ENCODE data around the gene PKHD1. TPM values are rescaled to one million over a fixed set of nuclear protein-coding genes. Genes with fewer than 3 reads are reported as not detected.

PKHD1 gene
- total RNA-seq, 1 donor from 2014 or later, result not detected

DNA sequence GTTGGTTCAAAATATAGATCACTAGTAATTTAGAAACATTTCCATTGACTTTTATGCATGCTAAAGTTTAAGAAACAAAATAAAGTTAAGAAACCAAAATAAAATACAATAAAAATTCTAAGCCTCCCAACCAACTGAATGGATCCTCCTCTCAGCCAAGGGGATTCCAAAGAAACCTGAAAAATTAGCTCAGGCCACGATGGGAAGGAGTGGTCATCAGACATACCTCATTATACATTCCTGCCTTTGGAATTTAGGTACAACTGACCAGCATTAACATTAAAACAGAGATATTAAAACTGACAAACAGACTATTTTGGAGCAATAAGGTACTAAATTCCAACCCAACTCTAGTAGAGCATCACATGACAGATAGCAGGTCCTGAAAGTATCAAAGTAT, 275.2 kb downstream of the PKHD1 start:
- intact Hi-C loops (cut with micrococcal nuclease), result no loop called here

DNA sequence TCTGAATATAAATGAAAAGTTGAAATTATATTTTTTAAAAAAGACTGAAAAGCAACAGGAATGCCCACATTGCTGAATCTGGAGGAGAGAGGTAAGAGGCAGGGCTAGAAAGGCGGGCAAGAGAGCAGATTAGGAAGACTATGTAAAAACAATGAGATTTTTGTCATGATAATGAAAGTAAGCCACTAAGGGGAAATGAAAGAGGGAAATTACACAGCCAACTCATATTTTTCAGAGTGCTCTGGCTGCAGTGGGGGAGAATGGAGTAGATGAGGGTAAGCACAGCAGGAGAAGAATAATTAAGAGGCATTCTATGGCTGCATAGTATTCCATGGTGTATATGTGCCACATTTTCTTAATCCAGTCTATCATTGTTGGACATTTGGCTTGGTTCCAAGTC, 281.9 kb downstream of the PKHD1 start:
- intact Hi-C loops (cut with micrococcal nuclease), result no loop called here

DNA sequence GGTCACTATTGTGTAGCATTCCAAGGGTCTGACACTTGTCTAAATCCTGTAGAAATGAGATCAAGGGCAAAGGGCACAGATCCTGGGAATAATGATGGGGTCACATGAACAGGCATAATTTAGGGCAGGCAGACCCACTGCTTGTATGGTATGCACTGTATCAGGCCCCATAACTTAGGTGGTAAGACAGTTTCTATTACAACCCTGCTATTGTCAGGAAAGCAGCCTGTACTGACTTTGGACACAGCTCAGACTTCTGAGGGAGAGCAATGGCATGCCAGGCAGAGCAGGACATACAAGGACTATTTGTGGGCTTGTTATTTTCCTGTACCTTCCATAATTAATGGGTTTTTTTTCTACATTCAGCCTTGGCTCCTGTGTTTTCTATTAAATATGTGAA, 286.8 kb downstream of the PKHD1 start:
- intact Hi-C loops (cut with micrococcal nuclease), result no loop called here

DNA sequence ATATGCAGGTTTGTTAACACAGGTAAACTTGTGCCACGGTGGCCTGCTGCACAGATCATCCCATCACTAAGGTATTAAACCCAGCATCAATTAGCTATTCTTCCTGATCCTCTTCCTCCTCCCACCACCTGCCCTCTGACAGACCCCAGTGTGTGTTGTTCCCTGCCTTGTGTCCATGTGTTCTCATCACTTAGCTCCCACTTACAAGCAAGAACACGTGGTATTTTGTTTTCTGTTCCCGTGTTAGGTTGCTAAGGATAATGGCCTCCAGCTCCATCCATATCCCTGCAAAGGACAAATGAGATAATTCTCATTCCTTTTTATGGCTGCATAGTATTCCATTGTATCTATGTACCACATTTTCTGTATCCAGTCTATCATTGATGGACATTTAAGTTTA, 294.0 kb downstream of the PKHD1 start:
- intact Hi-C loops (cut with micrococcal nuclease), result no loop called here

DNA sequence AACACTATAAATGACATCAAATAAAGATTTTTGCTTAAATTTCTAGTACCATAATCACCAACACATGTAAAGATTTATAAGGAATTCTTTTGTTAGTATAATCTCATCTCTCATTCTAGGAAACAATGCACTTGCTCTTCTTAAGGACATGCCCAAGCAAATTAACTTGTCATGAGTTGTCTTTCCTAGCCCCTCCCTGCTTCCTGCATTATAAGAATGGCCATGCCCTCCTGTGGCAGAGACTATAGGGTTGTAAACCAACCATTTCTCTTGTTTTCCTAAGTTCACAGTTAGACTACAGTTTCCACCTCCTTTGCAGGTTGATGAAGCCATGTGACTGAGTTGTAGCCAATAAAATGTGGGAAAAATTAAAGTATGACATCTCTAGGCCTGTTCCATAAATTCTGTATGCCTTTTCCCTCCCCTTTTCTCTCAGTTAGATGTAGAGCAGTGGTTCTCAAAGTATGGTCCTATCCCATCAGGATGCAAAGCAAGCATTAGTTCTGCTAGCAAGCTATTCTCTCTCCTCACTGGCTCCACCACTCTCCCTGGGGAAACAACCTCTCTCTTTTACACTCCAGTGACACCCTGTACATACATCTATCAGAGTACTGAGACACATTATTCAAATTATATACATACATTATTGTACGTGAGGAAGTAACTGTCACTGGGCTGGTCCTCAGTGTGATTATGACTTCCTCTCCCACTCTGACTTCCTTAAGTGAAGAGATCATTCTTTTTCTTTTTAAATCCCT, 295.0 kb downstream of the PKHD1 start:
- intact Hi-C loops (cut with micrococcal nuclease), result no loop called here

DNA sequence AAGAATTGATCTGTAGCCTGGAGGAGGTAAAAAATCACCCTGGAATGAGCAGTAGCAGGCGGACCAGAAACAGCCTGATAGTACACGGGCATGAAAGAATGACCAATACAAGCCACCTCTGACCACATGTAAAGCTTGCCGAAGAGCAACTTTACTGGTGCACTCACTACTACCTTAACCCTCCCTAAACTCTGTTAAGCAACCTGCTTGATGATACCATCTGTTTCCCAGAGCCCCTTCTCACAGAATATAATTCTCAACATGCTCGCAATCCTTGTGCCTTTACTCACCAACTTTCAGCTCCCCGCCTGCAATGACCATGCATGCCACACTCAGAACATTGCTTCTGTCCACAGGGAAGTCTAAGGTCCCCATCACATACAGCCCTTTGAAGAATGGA, 296.5 kb downstream of the PKHD1 start:
- intact Hi-C loops (cut with micrococcal nuclease), result no loop called here

DNA sequence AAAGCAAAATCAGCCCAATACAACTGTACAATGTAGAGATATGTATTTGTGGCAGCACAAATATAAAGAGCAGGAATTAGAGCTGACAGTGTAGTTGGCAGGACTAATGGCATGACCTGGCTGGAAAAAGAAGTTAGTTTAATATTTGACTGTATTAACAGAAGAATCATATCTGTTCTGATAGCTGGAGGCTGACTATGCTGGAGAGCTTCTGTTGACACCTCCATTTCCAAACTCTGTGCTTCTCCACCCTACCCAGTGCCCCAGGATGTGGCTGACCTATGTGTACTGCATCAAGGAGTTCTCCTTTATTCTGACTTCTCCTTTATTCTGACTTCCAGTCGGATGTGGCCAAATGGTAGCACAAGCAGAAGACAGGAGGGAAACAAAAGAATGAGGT, 299.3 kb downstream of the PKHD1 start:
- intact Hi-C loops (cut with micrococcal nuclease), result no loop called here

DNA sequence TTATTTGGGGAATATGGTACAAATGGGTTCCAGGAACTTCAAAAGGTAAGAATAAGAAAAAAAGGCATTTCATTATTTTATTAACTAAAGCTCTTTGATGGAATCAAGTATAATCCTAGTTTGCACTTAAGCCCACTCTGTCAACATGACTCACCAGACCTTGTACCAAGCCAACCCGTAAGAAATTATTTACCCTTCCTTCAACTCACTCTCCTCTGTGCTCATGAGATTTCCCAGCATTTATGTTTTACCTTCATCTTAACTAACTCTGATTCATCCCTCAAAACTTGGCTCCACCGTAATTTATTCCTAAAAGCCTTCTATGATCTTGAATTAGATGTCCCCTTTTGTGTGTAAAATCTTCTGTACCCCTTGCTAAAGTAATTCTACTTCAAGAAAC, 308.7 kb downstream of the PKHD1 start:
- intact Hi-C loops (cut with micrococcal nuclease), result no loop called here

DNA sequence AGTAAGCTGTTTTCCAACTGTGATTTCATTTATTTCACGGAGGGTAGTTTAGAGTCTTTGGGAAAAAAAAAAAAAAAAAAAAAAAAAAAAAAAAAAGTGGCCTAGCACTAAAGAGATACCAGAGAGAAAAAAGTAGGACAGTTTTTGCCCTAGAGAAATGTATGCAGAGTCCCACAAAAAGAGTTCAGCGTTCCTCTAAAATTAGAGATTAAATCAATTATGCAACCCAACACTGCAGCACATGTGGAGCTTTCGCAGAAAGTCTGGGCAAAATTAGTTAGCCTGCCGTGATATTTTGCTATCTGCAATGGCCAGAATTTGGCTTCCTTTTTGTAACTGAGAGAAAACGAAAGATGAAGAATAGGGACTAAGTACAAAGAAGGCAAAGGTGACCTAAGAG, 309.8 kb downstream of the PKHD1 start:
- intact Hi-C loops (cut with micrococcal nuclease), result no loop called here

DNA sequence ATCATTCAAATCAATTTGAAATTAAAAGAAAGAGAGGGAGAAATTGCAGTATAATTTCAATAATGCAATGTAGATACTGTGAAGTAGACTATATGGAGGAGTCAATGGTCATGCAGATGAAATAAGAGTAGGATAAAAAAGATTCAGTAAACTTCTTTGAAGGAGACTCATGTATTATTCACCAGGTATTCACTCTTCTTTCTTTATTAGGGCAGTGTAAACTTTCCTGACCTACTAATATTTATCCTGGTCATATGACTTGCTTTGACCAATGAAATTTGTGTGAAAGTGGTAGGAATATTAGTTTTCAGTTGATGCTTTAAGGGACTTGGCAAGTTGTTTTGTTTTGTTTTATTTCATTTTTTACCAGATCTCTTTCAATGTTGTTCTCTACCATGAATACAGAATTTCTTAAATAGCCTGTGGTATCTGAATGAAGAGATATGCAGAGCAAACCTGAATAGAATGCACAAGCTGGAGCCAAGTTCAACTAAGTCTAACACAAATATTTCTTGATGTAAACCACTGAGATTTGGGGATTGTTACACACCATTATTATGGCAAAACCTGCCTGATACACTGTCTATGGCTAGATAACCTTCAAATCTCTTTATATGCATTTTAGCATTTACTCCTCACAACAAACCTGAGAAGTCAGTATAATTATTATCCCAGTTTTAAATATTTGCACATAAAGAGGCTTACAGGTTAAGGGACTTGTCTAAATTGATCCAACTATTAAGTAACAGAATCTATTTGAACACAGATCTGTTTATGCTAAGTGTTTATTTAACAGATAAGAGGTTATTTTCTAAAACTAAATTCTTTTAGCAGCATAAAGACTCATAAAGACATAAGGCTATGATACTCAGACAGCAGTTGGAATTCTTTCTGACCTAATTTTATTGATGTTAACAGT, 311.2 kb downstream of the PKHD1 start:
- intact Hi-C loops (cut with micrococcal nuclease), result no loop called here

DNA sequence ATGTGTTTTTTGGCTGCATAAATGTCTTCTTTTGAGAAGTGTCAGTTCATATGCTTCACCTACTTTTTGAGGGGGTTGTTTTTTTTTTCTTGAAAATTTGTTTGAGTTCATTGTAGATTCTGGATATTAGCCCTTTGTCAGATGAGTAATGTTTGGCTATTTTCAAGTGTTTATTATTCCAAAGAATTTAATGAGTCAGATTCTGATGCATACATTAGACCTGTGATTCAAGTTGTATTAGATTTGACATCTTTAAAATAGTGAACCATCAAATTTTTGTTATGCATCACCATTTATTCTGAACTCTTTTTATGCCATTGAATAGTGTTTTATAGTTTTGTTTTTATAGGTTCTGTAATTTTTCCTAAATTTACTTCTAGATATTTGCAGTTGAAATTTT, 319.3 kb downstream of the PKHD1 start:
- intact Hi-C loops (cut with micrococcal nuclease), result no loop called here

DNA sequence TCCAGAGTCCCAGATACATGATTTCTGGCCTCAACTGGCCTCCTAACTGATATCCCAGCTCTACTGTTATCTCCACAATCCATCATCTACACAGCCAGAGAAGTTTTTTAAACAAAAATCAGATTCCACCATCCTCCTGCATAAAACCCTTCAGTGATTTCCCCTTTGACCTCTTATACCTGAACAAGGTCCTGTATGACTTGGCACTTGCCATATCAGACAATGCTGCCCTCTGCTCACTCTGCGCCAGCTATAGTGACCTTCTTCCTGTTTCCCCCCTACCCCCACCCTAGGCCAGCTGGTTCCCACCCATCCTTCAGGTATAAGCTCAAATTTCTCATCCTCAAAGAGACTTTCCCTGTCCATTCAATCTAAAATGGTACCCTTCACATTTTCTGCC, 322.2 kb downstream of the PKHD1 start:
- intact Hi-C loops (cut with micrococcal nuclease), result no loop called here

DNA sequence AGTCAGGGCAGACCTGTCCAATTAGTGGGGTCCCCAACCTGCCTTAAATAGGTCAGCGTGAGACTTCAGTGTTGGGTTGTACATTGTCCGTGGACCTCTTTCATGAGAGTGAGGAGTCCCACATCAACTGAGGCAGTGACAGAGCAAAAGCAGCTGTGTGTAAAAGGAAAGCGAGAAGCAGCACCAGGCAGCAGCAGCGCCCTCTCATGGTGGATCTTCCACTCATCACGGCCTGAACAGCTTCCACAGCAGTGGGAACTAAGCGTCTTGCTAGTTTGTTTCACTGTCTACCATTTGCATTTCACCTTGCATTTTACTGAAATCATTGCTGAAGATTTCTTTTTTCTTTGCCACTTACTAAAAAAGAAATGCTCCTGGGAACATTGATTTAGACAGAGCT, 333.8 kb downstream of the PKHD1 start:
- intact Hi-C loops (cut with micrococcal nuclease), result no loop called here

DNA sequence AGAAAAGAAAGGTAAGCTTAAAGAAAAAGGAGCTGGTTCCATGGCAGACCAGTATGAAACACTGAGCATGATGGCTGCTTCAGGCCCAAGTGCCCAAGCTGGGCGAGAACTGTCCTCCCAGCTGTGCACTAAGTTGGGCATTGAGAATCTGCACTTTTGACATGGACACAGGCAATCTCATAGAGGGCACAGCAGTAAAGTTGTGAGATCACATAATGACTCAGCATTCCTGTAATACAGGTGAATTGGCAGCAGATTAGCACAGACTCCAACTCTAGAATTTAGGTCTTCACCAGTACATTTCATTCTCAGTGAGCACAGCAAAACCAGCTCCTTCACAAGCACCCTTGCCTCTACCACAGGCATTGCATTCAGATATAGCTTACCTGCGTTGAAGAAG, 343.4 kb downstream of the PKHD1 start:
- intact Hi-C loops (cut with micrococcal nuclease), result no loop called here

DNA sequence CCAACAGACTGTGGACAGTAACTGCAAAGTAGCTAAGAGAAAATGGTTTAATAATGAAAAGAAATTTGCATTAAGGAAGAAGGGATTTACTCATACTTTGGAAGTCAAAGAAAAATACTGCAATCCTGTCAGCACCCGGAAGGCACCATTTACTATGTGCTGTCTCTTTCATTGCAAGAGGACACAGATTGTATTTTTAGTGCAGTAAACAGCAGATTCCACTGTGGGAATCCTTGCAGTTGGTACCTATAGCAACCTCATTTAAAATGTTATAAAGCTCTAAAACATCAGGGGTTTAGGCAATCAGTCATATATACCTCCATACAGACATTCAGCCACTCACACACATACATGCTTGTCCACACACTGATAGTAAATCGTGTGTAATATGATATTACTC, 346.8 kb downstream of the PKHD1 start:
- intact Hi-C loops (cut with micrococcal nuclease), result no loop called here

DNA sequence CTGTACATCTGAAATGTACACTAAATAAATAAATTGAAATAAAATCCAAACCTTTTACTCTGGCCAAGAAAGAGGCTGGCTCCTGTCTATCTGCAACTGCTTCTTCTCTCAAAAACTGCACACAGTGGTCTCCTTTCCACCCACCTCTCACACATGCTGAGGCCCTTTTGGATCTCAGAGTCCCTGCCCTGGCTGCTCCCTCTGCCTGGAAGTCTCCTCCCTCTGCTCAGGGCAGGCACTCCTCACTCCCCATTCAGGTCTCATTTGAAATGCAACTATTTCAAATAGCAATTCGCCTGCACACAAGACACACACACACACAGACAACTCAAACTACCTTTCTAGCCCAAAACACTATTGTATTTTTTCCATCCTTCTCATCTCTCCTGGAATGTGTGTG, 348.8 kb downstream of the PKHD1 start:
- intact Hi-C loops (cut with micrococcal nuclease), result no loop called here

DNA sequence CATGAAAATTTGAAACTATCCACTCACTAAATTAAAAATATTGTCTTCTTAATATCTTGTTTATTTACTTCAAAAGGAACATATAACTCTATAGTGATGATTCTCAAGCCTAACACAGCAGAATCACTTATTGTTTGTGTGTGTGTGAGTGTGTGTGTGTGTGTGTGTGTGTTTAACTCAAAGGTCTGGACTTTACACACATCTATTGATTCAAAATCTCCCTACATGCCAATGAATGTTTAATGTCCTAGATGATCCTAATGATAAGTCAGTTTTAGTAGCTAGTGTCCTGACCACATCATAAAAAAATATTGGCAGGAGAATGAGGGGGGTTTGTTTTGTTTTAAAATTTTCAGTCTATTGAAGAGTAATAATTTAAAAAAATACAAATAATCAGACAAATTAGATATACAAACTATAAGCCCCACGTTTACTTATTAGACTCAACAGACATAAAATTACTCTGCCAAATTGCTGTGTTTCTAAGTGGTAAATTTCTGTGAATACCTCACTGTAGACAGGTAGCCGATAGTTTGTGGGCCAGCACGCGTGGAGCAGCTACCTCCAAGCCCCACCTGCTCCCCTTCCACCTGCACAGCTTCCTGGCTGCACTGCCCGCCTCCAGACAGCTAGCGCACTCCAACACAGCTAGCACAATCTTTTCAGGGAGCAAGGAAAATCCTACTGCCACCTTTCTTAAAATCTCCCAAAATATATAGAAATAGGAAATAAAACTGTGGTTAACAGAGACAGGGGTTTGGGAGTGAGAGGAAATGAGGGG, 349.6 kb downstream of the PKHD1 start:
- intact Hi-C loops (cut with micrococcal nuclease), result no loop called here

DNA sequence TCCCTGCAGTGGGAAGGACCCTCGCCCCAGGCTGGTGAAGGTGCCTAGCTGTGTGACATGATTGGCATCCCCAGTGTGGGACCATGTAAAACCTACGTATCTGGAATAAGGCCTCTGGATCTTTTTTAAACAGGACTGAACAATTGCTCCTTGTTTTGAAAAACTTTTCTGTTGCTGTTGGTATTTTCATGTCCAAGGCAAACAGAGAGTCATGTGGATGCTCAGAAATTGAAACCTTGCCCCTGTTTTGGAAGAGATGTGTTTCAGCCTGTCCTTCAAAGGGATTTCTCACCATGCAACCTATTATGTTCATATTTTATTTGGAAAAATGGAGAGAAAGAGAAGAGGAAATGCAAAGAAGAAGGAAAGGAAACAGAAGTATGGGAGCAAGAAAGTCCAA, 362.3 kb downstream of the PKHD1 start:
- intact Hi-C loops (cut with micrococcal nuclease), result no loop called here

DNA sequence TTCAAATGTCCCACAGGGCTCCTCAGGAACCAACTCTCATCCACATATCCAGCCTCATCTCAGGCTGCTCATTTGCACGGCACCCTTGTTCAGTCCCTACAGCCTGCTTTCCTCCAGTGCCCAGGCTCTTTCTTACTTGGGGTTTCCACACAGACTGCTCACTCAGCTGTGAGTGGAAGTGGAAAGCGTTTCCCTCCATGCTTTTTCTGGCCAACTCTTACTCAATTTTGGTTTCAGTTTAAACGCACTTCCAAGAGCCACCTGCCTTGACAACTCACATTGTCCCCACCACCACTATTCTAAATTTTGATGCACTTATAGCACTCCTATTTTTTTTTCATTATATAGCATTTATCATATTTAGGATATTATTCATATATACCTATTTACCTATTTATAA, 367.1 kb downstream of the PKHD1 start:
- intact Hi-C loops (cut with micrococcal nuclease), result no loop called here

DNA sequence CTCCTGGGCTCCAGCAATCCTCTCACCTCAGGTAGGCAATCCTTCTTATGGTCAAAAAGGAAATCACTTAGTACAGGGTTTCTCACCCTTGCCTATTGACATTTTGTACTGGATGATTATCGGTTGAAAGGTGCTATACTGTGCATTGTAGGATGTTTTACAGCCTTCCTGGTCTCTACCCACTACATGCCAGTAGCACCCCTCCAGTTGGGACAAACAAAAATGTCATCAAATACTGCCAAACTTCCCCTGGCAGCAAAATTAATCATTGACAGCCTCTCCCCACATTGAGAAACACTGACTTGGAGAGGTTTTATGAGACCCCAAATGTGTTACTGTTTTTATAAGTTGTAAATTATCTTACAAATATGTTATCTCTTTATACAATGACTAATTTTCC, 368.1 kb downstream of the PKHD1 start:
- intact Hi-C loops (cut with micrococcal nuclease), result no loop called here

DNA sequence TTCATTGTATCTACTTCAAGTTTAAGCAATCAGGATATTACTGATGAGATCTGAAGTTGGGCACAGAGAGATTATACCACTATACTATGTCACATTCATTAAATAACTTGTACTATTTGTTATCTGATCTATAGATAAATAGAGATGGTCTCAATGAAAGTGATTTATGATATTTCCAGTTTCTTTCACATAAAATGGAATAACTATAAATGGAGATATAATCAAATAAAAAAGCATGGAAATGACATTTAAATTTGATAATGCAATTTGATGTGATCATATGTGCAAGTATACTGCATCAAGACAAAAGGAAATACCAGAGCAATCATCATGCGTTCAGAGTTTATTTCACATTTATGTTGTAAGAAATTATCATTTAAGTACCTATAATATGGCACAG, 368.9 kb downstream of the PKHD1 start:
- intact Hi-C loops (cut with micrococcal nuclease), result no loop called here

DNA sequence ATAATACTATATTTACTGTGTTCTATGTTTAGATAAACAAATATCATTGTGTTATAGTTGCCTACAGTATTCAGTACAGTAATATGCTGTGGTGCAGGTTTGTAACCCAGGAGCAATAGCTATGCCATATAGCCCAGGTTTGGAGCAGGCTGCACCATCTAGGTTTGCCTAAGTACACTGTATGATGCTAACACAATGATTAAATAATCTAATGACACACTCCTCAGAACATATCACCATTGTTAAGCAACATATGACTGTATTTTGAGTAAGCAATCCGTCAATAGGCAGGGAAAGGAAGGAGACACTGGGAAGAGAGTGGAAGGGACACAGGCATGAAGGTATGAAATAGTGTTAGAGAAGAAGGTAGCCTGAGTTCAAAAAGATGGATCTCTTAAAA, 369.9 kb downstream of the PKHD1 start:
- intact Hi-C loops (cut with micrococcal nuclease), result no loop called here
